Stimulated activated CD4-positive, alpha-beta T cell treated with anti-CD3 and anti-CD28 coated beads, Interleukin-15, amount 100 ng/mL, for 1 hour (primary cell): ENCODE data around the gene AANAT.

ENCODE experiments used
- DNase-seq, 2 donors: peaks; one replicate each; pipeline ENCODE4 v3.0.0-alpha.2; 2020; ENCODE audit warnings: low read depth in 1 of 2, low spot score in 1 of 2

AANAT gene

GRCh38 chr17:76467809-76468633 lies 618 bp downstream of the AANAT start:
- no peak for DNase-seq

GRCh38 chr17:76468634-76469010 lies 1.2 kb downstream of the AANAT start:
- DNase-seq: no peak

GRCh38 chr17:76469076-76469990 lies 1.9 kb downstream of the AANAT start:
- no peak for DNase-seq

GRCh38 chr17:76469991-76470739 lies 2.8 kb downstream of the AANAT start:
- no peak for DNase-seq

GRCh38 chr17:76471498-76472257 lies 4.3 kb downstream of the AANAT start:
- DNase-seq: no peak

- DNase-seq: no peak
Measured at GRCh38 chr17:76472258-76472645, 4.8 kb downstream of the AANAT start.

- DNase-seq: no peak
Measured at GRCh38 chr17:76472726-76473125, 5.3 kb downstream of the AANAT start.

- no peak for DNase-seq
Measured at GRCh38 chr17:76473541-76473985, 6.2 kb downstream of the AANAT start.

GRCh38 chr17:76474238-76474637 lies 6.8 kb downstream of the AANAT start:
- DNase-seq: no peak

- no peak for DNase-seq
Measured at GRCh38 chr17:76474894-76475293, 7.5 kb downstream of the AANAT start.

GRCh38 chr17:76475302-76475701 lies 7.9 kb downstream of the AANAT start:
- no peak for DNase-seq

GRCh38 chr17:76476736-76477135 lies 9.3 kb downstream of the AANAT start:
- DNase-seq: no peak

- no peak for DNase-seq
Measured at GRCh38 chr17:76477576-76477975, 10.2 kb downstream of the AANAT start.

GRCh38 chr17:76478097-76478496 lies 10.7 kb downstream of the AANAT start:
- no peak for DNase-seq

- DNase-seq: no peak
Measured at GRCh38 chr17:76478730-76479514, 11.5 kb downstream of the AANAT start.

- DNase-seq: no peak
Measured at GRCh38 chr17:76479515-76480060, 12.2 kb downstream of the AANAT start.

GRCh38 chr17:76480632-76481031 lies 13.2 kb downstream of the AANAT start:
- no peak for DNase-seq

GRCh38 chr17:76481071-76481655 lies 13.8 kb downstream of the AANAT start:
- no peak for DNase-seq

GRCh38 chr17:76484228-76484725 lies 16.9 kb downstream of the AANAT start:
- no peak for DNase-seq
